ENCODE measurements around the gene CAMK4. TPM values are rescaled to one million over a fixed set of nuclear protein-coding genes. Genes with fewer than 3 reads are reported as not detected.

CAMK4 gene
- total and polyA plus RNA-seq, 2 donors (not counting 3 experiments of a cell fraction or from before 2014, with no cell fraction given): 2.2 to 5.4 TPM

DNA sequence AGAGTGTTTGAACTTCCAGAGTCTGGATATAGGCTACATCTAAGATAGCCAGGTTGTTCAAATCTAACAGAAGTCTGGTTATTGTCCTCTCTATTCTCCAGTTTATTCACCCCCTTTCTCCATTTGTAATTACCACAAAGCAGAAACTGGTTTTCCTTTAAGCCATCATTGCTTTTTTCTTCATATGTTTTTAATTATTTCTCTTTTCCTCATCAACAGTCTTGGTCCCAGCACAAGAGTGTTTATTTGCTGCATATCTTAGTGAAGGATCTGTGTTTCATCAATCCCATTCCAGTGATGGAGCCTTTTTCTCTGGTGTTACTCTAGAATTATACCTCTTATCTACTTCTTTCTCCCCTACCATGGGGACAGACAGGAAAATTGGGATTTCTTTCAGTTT lies 142.2 kb downstream of the CAMK4 start:
- H3K4me3 ChIP-seq (replicated peaks in 1 of 3; ENCODE audit: insufficient read depth in 1 of 3, low read depth in 1 of 3, low read length in 3 of 3): no peak overlapping the region
- no peak overlapping the region for H3K9ac ChIP-seq (replicated peaks; ENCODE audit: extremely low read depth, insufficient read depth, low read length)
- ChIA-PET POLR2A (no interaction called here), CTCF (no interaction called here)
- dilution Hi-C loops (cut with MboI; ENCODE audit: extremely low pct_ligation_motif_present, low sequenced_read_pairs) (no loop called here), intact Hi-C loops (cut with micrococcal nuclease) (no loop called here)
- no peaks in the 10 kb centered on the region for H3K4me1 ChIP-seq (ENCODE audit: control insufficient read depth, extremely low read depth, insufficient read depth, low read length)
- no peaks in the 10 kb centered on the region for H4K20me1 ChIP-seq (replicated peaks; ENCODE audit: control insufficient read depth, extremely low read depth, insufficient read depth, low read length)
- H3K27ac ChIP-seq (ENCODE audit: insufficient read depth, low read depth, low read length): no peak overlapping the region
- no peaks in the 10 kb centered on the region for H3K36me3 ChIP-seq (ENCODE audit: control insufficient read depth in 2 of 2, extremely low read depth in 1 of 2, insufficient read depth in 2 of 2, low read length in 2 of 2)
- no peak for DNase-seq (ENCODE audit: low read depth, low spot score)
- no peak for FAIRE-seq
- no TSS peak for BruUV-seq (replicated peaks)
- no peaks in the 10 kb centered on the region for H3K79me2 ChIP-seq (ENCODE audit: control insufficient read depth, insufficient read depth, low read length)
- no peak overlapping the region for H3K4me2 ChIP-seq (ENCODE audit: insufficient read depth, low read length)
- H3K9me3 ChIP-seq (replicated peaks; ENCODE audit: control insufficient read depth, insufficient read depth, low read length): no peaks in the 10 kb centered on the region
- TF ChIP-seq, protein P1, sequence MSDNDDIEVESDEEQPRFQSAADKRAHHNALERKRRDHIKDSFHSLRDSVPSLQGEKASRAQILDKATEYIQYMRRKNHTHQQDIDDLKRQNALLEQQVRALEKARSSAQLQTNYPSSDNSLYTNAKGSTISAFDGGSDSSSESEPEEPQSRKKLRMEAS (IDR thresholded peaks at IDR 0.05; ENCODE audit: insufficient read depth, insufficient read length): no peak
- TF ChIP-seq, protein P2, sequence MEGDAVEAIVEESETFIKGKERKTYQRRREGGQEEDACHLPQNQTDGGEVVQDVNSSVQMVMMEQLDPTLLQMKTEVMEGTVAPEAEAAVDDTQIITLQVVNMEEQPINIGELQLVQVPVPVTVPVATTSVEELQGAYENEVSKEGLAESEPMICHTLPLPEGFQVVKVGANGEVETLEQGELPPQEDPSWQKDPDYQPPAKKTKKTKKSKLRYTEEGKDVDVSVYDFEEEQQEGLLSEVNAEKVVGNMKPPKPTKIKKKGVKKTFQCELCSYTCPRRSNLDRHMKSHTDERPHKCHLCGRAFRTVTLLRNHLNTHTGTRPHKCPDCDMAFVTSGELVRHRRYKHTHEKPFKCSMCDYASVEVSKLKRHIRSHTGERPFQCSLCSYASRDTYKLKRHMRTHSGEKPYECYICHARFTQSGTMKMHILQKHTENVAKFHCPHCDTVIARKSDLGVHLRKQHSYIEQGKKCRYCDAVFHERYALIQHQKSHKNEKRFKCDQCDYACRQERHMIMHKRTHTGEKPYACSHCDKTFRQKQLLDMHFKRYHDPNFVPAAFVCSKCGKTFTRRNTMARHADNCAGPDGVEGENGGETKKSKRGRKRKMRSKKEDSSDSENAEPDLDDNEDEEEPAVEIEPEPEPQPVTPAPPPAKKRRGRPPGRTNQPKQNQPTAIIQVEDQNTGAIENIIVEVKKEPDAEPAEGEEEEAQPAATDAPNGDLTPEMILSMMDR (IDR thresholded peaks at IDR 0.05; ENCODE audit: extremely low read depth in 1 of 2, insufficient read depth in 1 of 2, low read depth in 1 of 2, low read length in 2 of 2): no peak
- no peak for TF ChIP-seq JUN (IDR thresholded peaks at IDR 0.05; ENCODE audit: borderline replicate concordance, insufficient read depth, insufficient read length, low read depth)
- TF ChIP-seq POLR2A (IDR thresholded peaks at IDR 0.05; ENCODE audit: low read depth, low read length): no peak
- no peaks in the 10 kb centered on the region for H3K9me1 ChIP-seq (replicated peaks; ENCODE audit: control insufficient read depth, extremely low read depth, insufficient read depth, low read length)
- H3K27me3 ChIP-seq (ENCODE audit: control insufficient read depth in 2 of 2, insufficient read depth in 2 of 2, low read length in 2 of 2): no peaks in the 10 kb centered on the region
- H2AFZ ChIP-seq (ENCODE audit: low read depth, low read length): no peak overlapping the region

DNA sequence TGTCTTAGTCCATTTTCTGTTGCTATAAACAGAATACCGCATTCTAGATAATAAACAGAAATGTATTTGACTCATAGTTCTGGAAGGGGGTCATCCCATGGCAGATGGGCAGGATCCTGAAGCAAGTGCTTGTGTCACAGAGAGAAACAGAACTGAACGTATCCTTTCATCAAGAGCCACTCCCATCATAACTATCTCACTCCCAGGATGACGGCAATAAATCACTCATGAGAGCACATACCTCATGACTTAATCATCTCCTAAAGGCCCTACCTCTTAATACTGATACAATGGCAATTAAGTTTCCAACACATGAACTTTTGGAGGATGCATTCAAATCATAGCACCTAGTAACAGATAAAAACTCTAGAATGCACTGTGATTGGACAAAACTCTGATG lies 142.9 kb downstream of the CAMK4 start:
- Histone ChIP-seq H3K4me2 (ENCODE audit: insufficient read depth, low read length) (no peak overlapping the region), H3K36me3 (ENCODE audit: control insufficient read depth in 2 of 2, extremely low read depth in 1 of 2, insufficient read depth in 2 of 2, low read length in 2 of 2) (no peaks in the 10 kb centered on the region), H3K4me3 (replicated peaks in 1 of 3; ENCODE audit: insufficient read depth in 1 of 3, low read depth in 1 of 3, low read length in 3 of 3) (no peak overlapping the region), H3K27me3 (ENCODE audit: control insufficient read depth in 2 of 2, insufficient read depth in 2 of 2, low read length in 2 of 2) (no peaks in the 10 kb centered on the region), H3K9me1 (replicated peaks; ENCODE audit: control insufficient read depth, extremely low read depth, insufficient read depth, low read length) (no peaks in the 10 kb centered on the region), H3K4me1 (ENCODE audit: control insufficient read depth, extremely low read depth, insufficient read depth, low read length) (no peaks in the 10 kb centered on the region), H3K79me2 (ENCODE audit: control insufficient read depth, insufficient read depth, low read length) (no peaks in the 10 kb centered on the region), H3K27ac (ENCODE audit: insufficient read depth, low read depth, low read length) (no peak overlapping the region), H3K9me3 (replicated peaks; ENCODE audit: control insufficient read depth, insufficient read depth, low read length) (no peaks in the 10 kb centered on the region), H4K20me1 (replicated peaks; ENCODE audit: control insufficient read depth, extremely low read depth, insufficient read depth, low read length) (no peaks in the 10 kb centered on the region), H3K9ac (replicated peaks; ENCODE audit: extremely low read depth, insufficient read depth, low read length) (no peak overlapping the region), H2AFZ (ENCODE audit: low read depth, low read length) (no peak overlapping the region)
- FAIRE-seq: no peak
- CTCF ChIA-PET: no interaction called here
- no TSS peak for BruUV-seq (replicated peaks)
- POLR2A ChIA-PET: no interaction called here
- no peak for TF ChIP-seq JUN (IDR thresholded peaks at IDR 0.05; ENCODE audit: borderline replicate concordance, insufficient read depth, insufficient read length, low read depth)
- TF ChIP-seq, protein P2 (IDR thresholded peaks at IDR 0.05; ENCODE audit: extremely low read depth in 1 of 2, insufficient read depth in 1 of 2, low read depth in 1 of 2, low read length in 2 of 2): no peak
- TF ChIP-seq POLR2AphosphoS5 (IDR thresholded peaks at IDR 0.05; ENCODE audit: insufficient read depth, low read depth, low read length): no peak
- TF ChIP-seq POLR2A (IDR thresholded peaks at IDR 0.05; ENCODE audit: low read depth, low read length): no peak
- no peak for TF ChIP-seq MYC (IDR thresholded peaks at IDR 0.05; ENCODE audit: low read depth, low read length)
- no peak for TF ChIP-seq FOS (IDR thresholded peaks at IDR 0.05; ENCODE audit: borderline replicate concordance, insufficient read depth, low read length)
- no peak for TF ChIP-seq GATA2 (IDR thresholded peaks at IDR 0.05; ENCODE audit: insufficient read depth, insufficient read length, low read depth, low read length)
- TF ChIP-seq EZH2 (IDR thresholded peaks at IDR 0.05; ENCODE audit: borderline replicate concordance, low read depth, low read length, severe bottlenecking): no peak
- TF ChIP-seq, protein P1 (IDR thresholded peaks at IDR 0.05; ENCODE audit: insufficient read depth, insufficient read length): no peak
- intact Hi-C loops (cut with micrococcal nuclease): no loop called here
- DNase-seq (ENCODE audit: low read depth, low spot score): no peak
- dilution Hi-C loops (cut with MboI; ENCODE audit: extremely low pct_ligation_motif_present, low sequenced_read_pairs): no loop called here
